H9 (cell line): ENCODE measurements around the gene NPTX2. TPM values are rescaled to one million over a fixed set of nuclear protein-coding genes. Genes with fewer than 3 reads are reported as not detected.

ENCODE experiments used
- DNase-seq: peaks from one replicate; pipeline ENCODE4 v3.0.0-alpha.2; 2017
- H2AFZ ChIP-seq: one replicate; pipeline ENCODE4 v1.6.1; 2013; ENCODE audit warnings: mild to moderate bottlenecking, low read length, control low read depth, moderate library complexity
- H2AK5ac ChIP-seq: 2 replicates; pipeline ENCODE4 v1.6.1; 2013; ENCODE audit warnings: low read length, control low read depth, mixed read lengths; ENCODE audit not compliant: insufficient read length
- H2BK120ac ChIP-seq: one replicate; pipeline ENCODE4 v1.6.1; 2013; ENCODE audit warnings: low read depth, mild to moderate bottlenecking, low read length, control low read depth, inconsistent platforms; ENCODE audit not compliant: poor library complexity, severe bottlenecking
- H2BK12ac ChIP-seq: 2 replicates; pipeline ENCODE4 v1.6.1; 2013; ENCODE audit warnings: low read length, control low read depth, mixed read lengths, low read depth; ENCODE audit not compliant: insufficient read length
- H2BK15ac ChIP-seq: 2 replicates; pipeline ENCODE4 v1.6.1; 2013; ENCODE audit warnings: low read depth, low read length, control low read depth
- H2BK20ac ChIP-seq: one replicate; pipeline ENCODE4 v1.6.1; 2013; ENCODE audit warnings: low read depth, mild to moderate bottlenecking, low read length, control low read depth, inconsistent platforms; ENCODE audit not compliant: poor library complexity, severe bottlenecking
- H2BK5ac ChIP-seq: 2 replicates; pipeline ENCODE4 v1.6.1; 2013; ENCODE audit warnings: low read length, control low read depth, mixed read lengths; ENCODE audit not compliant: insufficient read length
- H3K14ac ChIP-seq: 2 replicates; pipeline ENCODE4 v1.6.1; 2013; ENCODE audit warnings: low read length, control low read depth; ENCODE audit not compliant: insufficient read depth
- H3K18ac ChIP-seq: 2 replicates; pipeline ENCODE4 v1.6.1; 2013; ENCODE audit warnings: low read depth, mild to moderate bottlenecking, mixed read lengths, low read length, control low read depth; ENCODE audit not compliant: insufficient read length
- H3K23ac ChIP-seq: 2 replicates; pipeline ENCODE4 v1.6.1; 2013; ENCODE audit warnings: low read length, control low read depth, mixed read lengths, low read depth; ENCODE audit not compliant: insufficient read length
- H3K23me2 ChIP-seq: 2 replicates; pipeline ENCODE4 v1.6.1; 2013; ENCODE audit warnings: low read depth, mild to moderate bottlenecking, mixed read lengths, low read length, control low read depth; ENCODE audit not compliant: insufficient read length, poor library complexity, severe bottlenecking
- H3K27ac ChIP-seq: 2 replicates; pipeline ENCODE4 v1.5.1; 2013; ENCODE audit warnings: low read length, control low read depth, mixed read lengths, low read depth; ENCODE audit not compliant: insufficient read length
- H3K27me3 ChIP-seq: 2 replicates; pipeline ENCODE4 v1.6.1; 2013; ENCODE audit warnings: low read length, control low read depth, inconsistent platforms; ENCODE audit not compliant: insufficient read depth
- H3K4ac ChIP-seq: 2 replicates; pipeline ENCODE4 v1.6.1; 2013; ENCODE audit warnings: low read depth, mild to moderate bottlenecking, control low read depth, inconsistent platforms, low read length, moderate library complexity
- H3K4me1 ChIP-seq: 2 replicates; pipeline ENCODE4 v1.6.1; 2013; ENCODE audit warnings: low read length, control low read depth, inconsistent platforms; ENCODE audit not compliant: insufficient read depth
- H3K4me2 ChIP-seq: 2 replicates; pipeline ENCODE4 v1.6.1; 2013; ENCODE audit warnings: low read length, control low read depth, mixed read lengths; ENCODE audit not compliant: insufficient read length, insufficient read depth
- H3K56ac ChIP-seq: 2 replicates; pipeline ENCODE4 v1.6.1; 2013; ENCODE audit warnings: low read depth, mild to moderate bottlenecking, mixed read lengths, low read length, control low read depth; ENCODE audit not compliant: insufficient read length
- H3K79me1 ChIP-seq: 2 replicates; pipeline ENCODE4 v1.6.1; 2013; ENCODE audit warnings: low read depth, mild to moderate bottlenecking, moderate library complexity, low read length, control low read depth, inconsistent platforms; ENCODE audit not compliant: insufficient read depth, poor library complexity, severe bottlenecking
- H3K79me2 ChIP-seq: 2 replicates; pipeline ENCODE4 v1.6.1; 2013; ENCODE audit warnings: low read length, control low read depth, inconsistent platforms; ENCODE audit not compliant: insufficient read depth
- H3K9ac ChIP-seq: 2 replicates; pipeline ENCODE4 v1.6.1; 2013; ENCODE audit warnings: low read length, control low read depth, mixed read lengths; ENCODE audit not compliant: insufficient read length; ENCODE audit errors: extremely low read depth
- H3K9me3 ChIP-seq: one replicate; pipeline ENCODE4 v1.6.1; 2013; ENCODE audit warnings: low read depth, low read length, inconsistent platforms; ENCODE audit not compliant: control insufficient read depth
- H3T11ph ChIP-seq: one replicate; pipeline ENCODE4 v1.6.1; 2013; ENCODE audit warnings: mild to moderate bottlenecking, low read length, control low read depth, inconsistent platforms
- H4K20me1 ChIP-seq: one replicate; pipeline ENCODE4 v1.6.1; 2013; ENCODE audit not compliant: control insufficient read depth, insufficient read length, insufficient read depth
- H4K5ac ChIP-seq: 2 replicates; pipeline ENCODE4 v1.6.1; 2013; ENCODE audit warnings: low read depth, mild to moderate bottlenecking, mixed read lengths, low read length, control low read depth; ENCODE audit not compliant: insufficient read length
- H4K8ac ChIP-seq: replicated peaks from 2 replicates; pipeline ENCODE4 v1.6.1; 2013; ENCODE audit warnings: low read length, control low read depth, mixed read lengths, low read depth; ENCODE audit not compliant: insufficient read length
- H4K91ac ChIP-seq: 2 replicates; pipeline ENCODE4 v1.6.1; 2013; ENCODE audit warnings: low read depth, mild to moderate bottlenecking, moderate library complexity, mixed read lengths, low read length, control low read depth; ENCODE audit not compliant: insufficient read length
- H3K27ac Mint-ChIP-seq, 3 experiments: 2 replicates in 2 of 3; 3 replicates in 1 of 3; pipeline ENCODE4 v1.8.0; 2020 to 2021; ENCODE audit warnings: mixed read lengths in 3 of 3, mild to moderate bottlenecking in 1 of 3, moderate library complexity in 1 of 3
- H3K27me3 Mint-ChIP-seq: 2 replicates; pipeline ENCODE4 v1.8.0; 2021; ENCODE audit warnings: low read depth, mild to moderate bottlenecking, moderate library complexity, mixed read lengths
- H3K36me3 Mint-ChIP-seq, 3 experiments: 2 replicates in 2 of 3; 3 replicates in 1 of 3; pipeline ENCODE4 v1.8.0; 2020 to 2021; ENCODE audit warnings: low read depth in 3 of 3, mixed read lengths in 3 of 3; ENCODE audit not compliant: insufficient read depth in 1 of 3
- H3K4me1 Mint-ChIP-seq, 2 experiments: 2 replicates each; pipeline ENCODE4 v1.8.0; 2020; ENCODE audit warnings: mixed read lengths in 2 of 2
- H3K4me3 Mint-ChIP-seq, 2 experiments: 2 replicates in 1 of 2; 3 replicates in 1 of 2; pipeline ENCODE4 v1.8.0; 2020 to 2021; ENCODE audit warnings: mild to moderate bottlenecking in 2 of 2, mixed read lengths in 2 of 2, moderate library complexity in 1 of 2
- H3K9me3 Mint-ChIP-seq, 2 experiments: 2 replicates in 1 of 2; 3 replicates in 1 of 2; pipeline ENCODE4 v1.8.0; 2020; ENCODE audit warnings: mild to moderate bottlenecking in 2 of 2, mixed read lengths in 2 of 2, moderate library complexity in 1 of 2
- CTCF ChIP-seq: fragments of 200-600 bp; sonication (generic); conservative IDR thresholded peaks from 3 replicates; pipeline ENCODE4 v1.8.0; 2021; ENCODE audit warnings: antibody characterized with exemption, mild to moderate bottlenecking
- total RNA-seq: library from RNA; stranded (reverse); gene quantifications from 2 replicates; pipeline ENCODE4 v1.2.1, GENCODE V29; 2021

The NPTX2 gene
- total RNA-seq, 1 experiment from 2014 or later = 8.4 TPM

GRCh38 chr7:98584830-98585229 is 32.3 kb upstream of the NPTX2 start:
- no peaks in the 10 kb centered on the region for H3K4me1 ChIP-seq
- Mint-ChIP-seq H3K4me1 (no peaks in the 10 kb centered on the region), H3K27ac (no peak overlapping the region), H3K9me3 (peaks cover 12 to 18% of the 10 kb centered on the region in 2 experiments), H3K36me3 (no peaks in the 10 kb centered on the region), H3K27me3 (peaks cover 31% of the 10 kb centered on the region), H3K4me3 (no peak overlapping the region)
- no peaks in the 10 kb centered on the region for H3K23me2 ChIP-seq
- no peak for DNase-seq
- no peak for TF ChIP-seq CTCF
- H4K5ac ChIP-seq = no peak overlapping the region
- no peak overlapping the region for H3K4me2 ChIP-seq
- no peak overlapping the region for H3K27ac ChIP-seq
- no peak overlapping the region for H3T11ph ChIP-seq
- H3K56ac ChIP-seq = no peak overlapping the region
- H3K23ac ChIP-seq = no peak overlapping the region
- H3K9me3 ChIP-seq = no peaks in the 10 kb centered on the region
- no peaks in the 10 kb centered on the region for H3K79me2 ChIP-seq
- H3K79me1 ChIP-seq = no peaks in the 10 kb centered on the region
- no peaks in the 10 kb centered on the region for H4K20me1 ChIP-seq
- H2BK120ac ChIP-seq = no peak overlapping the region
- no peak overlapping the region for H3K9ac ChIP-seq
- no peak overlapping the region for H2BK5ac ChIP-seq
- H4K8ac ChIP-seq = no peak overlapping the region
- H4K91ac ChIP-seq = no peak overlapping the region
- H2BK12ac ChIP-seq = no peak overlapping the region
- H2BK15ac ChIP-seq = no peak overlapping the region
- H3K4ac ChIP-seq = no peak overlapping the region
- no peak overlapping the region for H3K18ac ChIP-seq
- H3K14ac ChIP-seq = no peak overlapping the region
- H2BK20ac ChIP-seq = no peak overlapping the region
- no peak overlapping the region for H2AK5ac ChIP-seq
- H3K27me3 ChIP-seq = no peaks in the 10 kb centered on the region
- no peak overlapping the region for H2AFZ ChIP-seq
